Progenitor cell of endocrine pancreas (in vitro differentiated cells): ENCODE results near the gene CKS1B. TPM values are rescaled to one million over a fixed set of nuclear protein-coding genes. Genes with fewer than 3 reads are reported as not detected.

Experiments
- DNase-seq: peaks from one replicate; pipeline ENCODE4 v3.0.0; 2021; ENCODE audit warnings: low spot score; ENCODE audit not compliant: unreplicated experiment
- H3K27ac Mint-ChIP-seq: 2 replicates; pipeline ENCODE4 v1.8.0; 2021; ENCODE audit warnings: mild to moderate bottlenecking, moderate library complexity, mixed read lengths
- H3K27me3 Mint-ChIP-seq: 2 replicates; pipeline ENCODE4 v1.8.0; 2021; ENCODE audit warnings: mixed read lengths
- H3K36me3 Mint-ChIP-seq: 2 replicates; pipeline ENCODE4 v1.8.0; 2022; ENCODE audit warnings: mixed read lengths; ENCODE audit not compliant: insufficient read depth
- H3K4me1 Mint-ChIP-seq: 2 replicates; pipeline ENCODE4 v1.8.0; 2021; ENCODE audit warnings: low read depth, mixed read lengths
- H3K4me3 Mint-ChIP-seq: 2 replicates; pipeline ENCODE4 v1.8.0; 2021; ENCODE audit warnings: low read depth, mild to moderate bottlenecking, moderate library complexity, mixed read lengths
- H3K9me3 Mint-ChIP-seq: 2 replicates; pipeline ENCODE4 v1.8.0; 2021; ENCODE audit warnings: low read depth, mixed read lengths
- total RNA-seq: library from RNA; stranded (reverse); gene quantifications from 2 replicates; pipeline ENCODE4 v1.2.1, GENCODE V29; 2021
- TF ChIP-seq, protein P1 (sequence below): fragments of 200-600 bp; sonication (generic); IDR thresholded peaks from one replicate; pipeline ENCODE4 v1.5.0; 2021; ENCODE audit warnings: antibody characterized with exemption, mild to moderate bottlenecking; ENCODE audit not compliant: unreplicated experiment

The CKS1B gene
- total RNA-seq, 1 donor from 2014 or later = 78.7 TPM

DNA sequence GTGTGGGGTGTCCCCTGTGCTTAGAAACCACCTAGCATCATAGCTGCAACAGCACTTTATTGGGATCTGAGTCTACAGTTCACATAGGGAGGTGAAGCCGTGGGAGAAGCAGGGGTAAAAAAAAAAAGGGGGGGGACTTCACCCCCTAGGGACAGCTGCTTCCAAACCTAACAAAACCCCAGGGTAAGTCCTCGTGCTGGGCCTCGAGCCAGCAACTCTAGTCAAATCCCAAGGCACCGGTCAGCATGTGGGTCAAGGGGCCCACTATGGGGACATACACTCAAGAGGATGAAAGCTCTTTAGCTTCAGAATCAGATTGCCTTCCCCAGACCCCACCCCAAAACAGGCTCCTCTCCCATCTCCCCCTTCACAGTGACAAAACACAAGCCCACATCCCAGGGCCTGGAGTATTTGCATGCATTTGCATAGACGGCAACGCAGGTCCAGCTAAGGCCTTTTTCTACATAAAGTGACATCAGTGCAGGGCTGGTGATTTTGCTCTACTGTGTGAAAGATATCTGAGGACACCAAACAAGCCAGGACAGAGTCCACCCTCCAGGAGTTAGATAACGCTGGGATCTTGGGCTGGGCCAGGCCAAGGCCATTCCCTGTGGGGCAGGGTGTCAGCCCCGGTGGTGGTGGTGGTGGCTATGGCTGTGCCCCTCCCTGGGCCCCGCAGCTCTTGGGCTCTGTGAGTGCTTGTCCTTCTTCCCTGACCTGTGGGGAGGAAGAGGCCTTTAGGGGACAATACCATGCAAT, 29.9 kb upstream of the CKS1B start:
- Mint-ChIP-seq H3K36me3 (peaks cover 4% of the 10 kb centered on the region), H3K4me3 (no peak overlapping the region), H3K27ac (no peak overlapping the region), H3K4me1 (no peaks in the 10 kb centered on the region), H3K27me3 (no peaks in the 10 kb centered on the region), H3K9me3 (no peaks in the 10 kb centered on the region)
- TF ChIP-seq, protein P1, sequence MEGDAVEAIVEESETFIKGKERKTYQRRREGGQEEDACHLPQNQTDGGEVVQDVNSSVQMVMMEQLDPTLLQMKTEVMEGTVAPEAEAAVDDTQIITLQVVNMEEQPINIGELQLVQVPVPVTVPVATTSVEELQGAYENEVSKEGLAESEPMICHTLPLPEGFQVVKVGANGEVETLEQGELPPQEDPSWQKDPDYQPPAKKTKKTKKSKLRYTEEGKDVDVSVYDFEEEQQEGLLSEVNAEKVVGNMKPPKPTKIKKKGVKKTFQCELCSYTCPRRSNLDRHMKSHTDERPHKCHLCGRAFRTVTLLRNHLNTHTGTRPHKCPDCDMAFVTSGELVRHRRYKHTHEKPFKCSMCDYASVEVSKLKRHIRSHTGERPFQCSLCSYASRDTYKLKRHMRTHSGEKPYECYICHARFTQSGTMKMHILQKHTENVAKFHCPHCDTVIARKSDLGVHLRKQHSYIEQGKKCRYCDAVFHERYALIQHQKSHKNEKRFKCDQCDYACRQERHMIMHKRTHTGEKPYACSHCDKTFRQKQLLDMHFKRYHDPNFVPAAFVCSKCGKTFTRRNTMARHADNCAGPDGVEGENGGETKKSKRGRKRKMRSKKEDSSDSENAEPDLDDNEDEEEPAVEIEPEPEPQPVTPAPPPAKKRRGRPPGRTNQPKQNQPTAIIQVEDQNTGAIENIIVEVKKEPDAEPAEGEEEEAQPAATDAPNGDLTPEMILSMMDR = no peak
- DNase-seq = no peak

DNA sequence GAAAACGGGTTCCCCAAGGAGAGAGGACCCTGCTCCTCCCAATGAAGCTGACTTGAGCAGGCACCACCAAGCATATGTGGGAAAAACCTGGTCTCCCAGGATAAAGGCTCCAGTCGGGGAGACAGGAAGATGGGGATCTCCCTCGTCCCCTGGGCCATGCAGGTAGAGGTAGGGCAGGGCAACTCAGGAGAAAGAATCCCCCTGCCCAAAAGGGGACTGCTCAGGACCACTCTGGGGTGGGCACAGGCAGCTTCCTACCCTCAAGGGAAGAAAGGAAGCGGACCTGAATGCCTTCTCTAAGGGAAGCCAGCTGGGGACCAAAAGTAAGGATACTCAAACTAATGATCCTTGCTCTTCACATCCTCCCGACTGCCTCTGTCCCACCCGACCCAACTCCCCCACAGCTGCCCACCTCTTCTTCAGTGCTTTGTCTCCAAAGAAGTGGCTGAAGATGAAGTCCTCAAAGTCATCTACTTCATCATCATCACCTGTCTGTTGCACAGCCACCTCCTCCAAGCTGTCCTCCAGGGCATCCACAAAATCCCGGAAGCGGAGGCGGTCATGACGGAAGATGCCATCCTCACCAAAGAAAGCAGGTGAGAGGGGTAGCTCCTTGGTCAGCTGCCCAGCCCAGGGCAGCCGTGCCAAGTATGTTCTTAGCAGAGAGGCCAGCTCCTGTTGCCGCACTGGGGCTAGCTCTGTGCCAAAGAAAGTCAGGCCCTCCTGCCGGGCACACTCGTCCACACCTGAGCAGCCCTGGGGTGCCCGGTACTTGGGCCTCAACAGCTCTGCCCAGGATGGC, 29.1 kb upstream of the CKS1B start:
- no peak for DNase-seq
- H3K9me3 Mint-ChIP-seq = no peaks in the 10 kb centered on the region
- no peaks in the 10 kb centered on the region for H3K27me3 Mint-ChIP-seq
- peaks cover 4% of the 10 kb centered on the region for H3K36me3 Mint-ChIP-seq
- TF ChIP-seq, protein P1 = no peak
- H3K27ac Mint-ChIP-seq = no peak overlapping the region
- no peaks in the 10 kb centered on the region for H3K4me1 Mint-ChIP-seq
- no peak overlapping the region for H3K4me3 Mint-ChIP-seq

DNA sequence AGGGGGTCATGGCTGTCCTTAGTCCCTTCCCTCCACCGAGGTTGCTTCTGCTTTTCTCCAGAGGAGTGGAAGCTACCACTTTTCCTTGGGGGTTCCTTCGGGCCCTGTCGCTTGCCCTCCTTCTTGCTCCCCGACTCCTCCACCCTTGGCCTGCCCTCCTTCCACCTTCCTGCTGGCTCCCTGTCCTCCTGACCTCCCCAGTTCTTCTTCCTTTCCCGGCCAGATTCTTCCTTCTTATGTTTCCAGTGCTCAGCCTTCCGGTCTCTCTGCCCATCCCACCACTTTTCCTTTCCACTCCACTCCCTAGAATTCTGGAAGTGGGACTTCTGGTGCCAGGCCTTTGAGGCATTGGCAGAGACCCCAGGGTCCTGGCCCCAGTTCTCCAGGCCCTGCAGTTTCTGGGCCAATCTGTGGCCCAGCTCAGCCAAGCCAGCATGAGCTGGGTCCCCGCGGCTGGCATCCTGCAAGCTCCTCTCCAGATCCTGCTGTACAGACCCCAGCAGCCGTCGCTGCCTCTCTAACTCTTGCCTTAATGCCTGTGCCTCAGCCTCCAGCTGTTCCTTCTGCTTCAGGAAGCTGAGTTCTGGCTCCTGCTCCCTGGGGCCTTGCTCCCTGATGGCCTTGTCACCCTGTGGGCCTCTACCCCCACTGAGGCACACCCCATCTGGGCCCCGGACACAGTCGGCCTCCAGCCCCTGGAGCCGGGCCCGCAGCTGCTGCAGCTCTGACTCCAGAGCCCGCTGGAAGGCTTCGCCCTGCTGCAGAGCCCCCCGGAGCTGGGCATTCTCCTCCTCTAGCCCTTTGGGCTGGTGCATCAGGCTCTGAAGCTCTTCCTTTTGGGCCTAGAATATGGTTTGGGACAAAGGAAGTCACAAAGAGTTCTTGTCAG, 28.3 kb upstream of the CKS1B start:
- Mint-ChIP-seq H3K4me1 (no peaks in the 10 kb centered on the region), H3K27ac (no peak overlapping the region)
- TF ChIP-seq, protein P1 = no peak

DNA sequence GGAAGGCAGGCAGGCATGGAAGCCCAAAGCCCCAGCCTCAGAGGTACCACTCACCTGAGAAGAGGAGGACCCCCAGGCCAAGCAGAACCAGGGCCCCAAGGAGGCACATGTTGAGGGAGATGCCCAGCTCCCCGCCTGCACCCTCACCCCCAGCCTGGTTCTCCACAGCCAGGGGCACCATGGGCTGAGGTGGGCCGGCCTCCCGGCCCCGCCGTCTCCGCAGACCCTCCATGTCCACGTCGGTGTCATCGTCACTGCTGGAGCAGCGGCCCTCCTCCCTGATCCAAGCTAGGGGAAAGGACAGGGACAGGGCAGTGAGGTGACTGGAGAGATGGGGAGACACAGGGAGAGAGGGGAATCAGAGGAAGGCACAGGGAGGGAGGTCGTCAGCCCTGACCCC, 26.4 kb upstream of the CKS1B start:
- TF ChIP-seq, protein P1 = no peak
- no peaks in the 10 kb centered on the region for H3K27me3 Mint-ChIP-seq
- H3K4me1 Mint-ChIP-seq = peaks cover 3% of the 10 kb centered on the region
- H3K4me3 Mint-ChIP-seq = no peak overlapping the region
- H3K27ac Mint-ChIP-seq = no peak overlapping the region
- DNase-seq = no peak
- no peaks in the 10 kb centered on the region for H3K9me3 Mint-ChIP-seq
- H3K36me3 Mint-ChIP-seq = peaks cover 7% of the 10 kb centered on the region

More for the DNA sequence above, 28.3 kb upstream of the CKS1B start:
- no peaks in the 10 kb centered on the region for H3K27me3 Mint-ChIP-seq
- DNase-seq = no peak
- peaks cover 7% of the 10 kb centered on the region for H3K36me3 Mint-ChIP-seq
- H3K9me3 Mint-ChIP-seq = no peaks in the 10 kb centered on the region
- no peak overlapping the region for H3K4me3 Mint-ChIP-seq
